Endothelial cell of umbilical vein (primary cell): ENCODE data around the gene SELENOV. TPM values are rescaled to one million over a fixed set of nuclear protein-coding genes. Genes with fewer than 3 reads are reported as not detected.

ENCODE experiments used
- BruUV-seq: library from RNA; stranded (reverse); fragments of 400-500 nt; replicated peaks from 2 replicates; lab custom pipeline; 2021; lab: Mats Ljungman, UMichigan
- CTCF ChIA-PET: fragments of 300-600, 350-600 bp; sonication (Branson Sonifier 250); formaldehyde crosslinking; loops from one replicate; lab custom pipeline; 2021; ENCODE audit warnings: antibody characterized with exemption, inconsistent platforms; lab: Charles Lee
- POLR2A ChIA-PET: fragments of 300-600, 350-600 bp; sonication (Branson Sonifier 250); formaldehyde crosslinking; loops from one replicate; lab custom pipeline; 2021; ENCODE audit warnings: antibody characterized with exemption, inconsistent platforms; lab: Charles Lee
- DNase-seq: peaks from one replicate; pipeline ENCODE4 v3.0.0-alpha.2; 2011; ENCODE audit warnings: low read depth, low spot score
- FAIRE-seq: peaks from 2 replicates; lab custom pipeline; 2011; peaks lifted over from hg19 to GRCh38; lab: Jason Lieb, UNC
- H2AFZ ChIP-seq: 2 replicates; pipeline ENCODE4 v1.6.0; 2012; ENCODE audit warnings: low read depth, low read length, control low read depth, inconsistent platforms
- H3K27ac ChIP-seq: 2 replicates; pipeline ENCODE4 v1.5.1; 2011; ENCODE audit warnings: low read depth, mild to moderate bottlenecking, control low read depth, low read length, moderate library complexity; ENCODE audit not compliant: insufficient read depth
- H3K27me3 ChIP-seq, 2 experiments: 2 replicates each; pipeline versions ENCODE4 v1.6.0 to v1.6.1; 2011; ENCODE audit warnings: low read length in 2 of 2, mixed read lengths in 1 of 2; ENCODE audit not compliant: control insufficient read depth in 2 of 2, insufficient read depth in 2 of 2
- H3K36me3 ChIP-seq, 2 experiments: 2 replicates in 1 of 2; 3 replicates in 1 of 2; pipeline ENCODE4 v1.5.1; 2011; ENCODE audit warnings: low read length in 2 of 2, mild to moderate bottlenecking in 1 of 2, moderate library complexity in 1 of 2; ENCODE audit not compliant: control insufficient read depth in 2 of 2, insufficient read depth in 2 of 2; ENCODE audit errors: extremely low read depth in 1 of 2
- H3K4me1 ChIP-seq: 3 replicates; pipeline ENCODE4 v1.5.1; 2011; ENCODE audit warnings: mild to moderate bottlenecking, low read length; ENCODE audit not compliant: control insufficient read depth, insufficient read depth; ENCODE audit errors: extremely low read depth
- H3K4me2 ChIP-seq: 2 replicates; pipeline ENCODE4 v1.6.1; 2011; ENCODE audit warnings: low read length, control low read depth, mixed read lengths; ENCODE audit not compliant: insufficient read depth
- H3K4me3 ChIP-seq, 3 experiments: fragments of 200-600 bp in 1 of 3; sonication (generic), shearing (Covaris generic) in 1 of 3; replicated peaks in 1 of 3; 2 replicates each; pipeline ENCODE4 v1.5.1; 2011 to 2016; ENCODE audit warnings: control low read depth in 3 of 3, low read length in 3 of 3, mild to moderate bottlenecking in 2 of 3, inconsistent platforms in 1 of 3, low read depth in 1 of 3, moderate library complexity in 1 of 3; ENCODE audit not compliant: insufficient read depth in 1 of 3
- H3K79me2 ChIP-seq: 2 replicates; pipeline ENCODE4 v1.6.0; 2012; ENCODE audit warnings: low read length, inconsistent platforms; ENCODE audit not compliant: control insufficient read depth, insufficient read depth
- H3K9ac ChIP-seq: replicated peaks from 2 replicates; pipeline ENCODE3; 2011; ENCODE audit warnings: low read length, control low read depth; ENCODE audit not compliant: insufficient read depth; ENCODE audit errors: extremely low read depth
- H3K9me1 ChIP-seq: replicated peaks from 3 replicates; pipeline ENCODE4 v1.6.0; 2011; ENCODE audit warnings: mild to moderate bottlenecking, low read length; ENCODE audit not compliant: control insufficient read depth, insufficient read depth; ENCODE audit errors: extremely low read depth
- H3K9me3 ChIP-seq: replicated peaks from 2 replicates; pipeline ENCODE4 v1.5.1; 2012; ENCODE audit warnings: low read length, inconsistent platforms; ENCODE audit not compliant: control insufficient read depth, insufficient read depth
- H4K20me1 ChIP-seq: replicated peaks from 2 replicates; pipeline ENCODE3; 2011; ENCODE audit warnings: mild to moderate bottlenecking, low read length; ENCODE audit not compliant: control insufficient read depth, insufficient read depth; ENCODE audit errors: extremely low read depth
- EZH2 ChIP-seq: IDR thresholded peaks from 2 replicates; pipeline ENCODE4 v1.6.1; 2012; ENCODE audit warnings: borderline replicate concordance, low read depth, mild to moderate bottlenecking, moderate library complexity, low read length, inconsistent platforms; ENCODE audit not compliant: severe bottlenecking
- FOS ChIP-seq: IDR thresholded peaks from 2 replicates; pipeline ENCODE4 v1.6.1; 2011; ENCODE audit warnings: mild to moderate bottlenecking, low read length, moderate library complexity, borderline replicate concordance; ENCODE audit not compliant: insufficient read depth
- GATA2 ChIP-seq: IDR thresholded peaks from 2 replicates; pipeline ENCODE4 v1.7.0; 2011; ENCODE audit warnings: low read depth, mild to moderate bottlenecking, moderate library complexity, mixed read lengths, low read length; ENCODE audit not compliant: insufficient read length, insufficient read depth
- JUN ChIP-seq: IDR thresholded peaks from 2 replicates; pipeline ENCODE4 v1.6.1; 2011; ENCODE audit warnings: borderline replicate concordance, low read depth; ENCODE audit not compliant: insufficient read length, insufficient read depth
- MAX ChIP-seq: IDR thresholded peaks from 2 replicates; pipeline ENCODE4 v1.6.1; 2011; ENCODE audit not compliant: insufficient read depth, insufficient read length
- MYC ChIP-seq: IDR thresholded peaks from one replicate; pipeline ENCODE4 v1.6.1; 2011; ENCODE audit warnings: mild to moderate bottlenecking, low read depth, low read length
- POLR2A ChIP-seq: IDR thresholded peaks from 2 replicates; pipeline ENCODE4 v1.6.1; 2012; ENCODE audit warnings: low read depth, mild to moderate bottlenecking, control low read depth, low read length
- POLR2AphosphoS5 ChIP-seq: IDR thresholded peaks from 2 replicates; pipeline ENCODE4 v1.6.1; 2012; ENCODE audit warnings: low read depth, mild to moderate bottlenecking, control low read depth, low read length, moderate library complexity; ENCODE audit not compliant: insufficient read depth
- dilution Hi-C: fragments of 300-500 bp; cut with MboI; formaldehyde crosslinking; loops from one replicate; pipeline ENCODE4 v1.15.0; 2019; ENCODE audit warnings: low sequenced_read_pairs; ENCODE audit not compliant: extremely low pct_ligation_motif_present
- intact Hi-C: fragments of 100-400 bp; cut with micrococcal nuclease; formaldehyde crosslinking; loops from one replicate; pipeline ENCODE4 v1.10.0; 2022
- polyA plus RNA-seq, 4 experiments: library from polyadenylated mRNA; depleted of rRNA in 3 of 4; stranded (reverse) in 3 of 4; unstranded in 1 of 4; fragments of >200 nt; gene quantifications; 2 replicates each; pipeline versions ENCODE4 v1.2.1 to v1.2.3, GENCODE V29; 2011 to 2012; ENCODE audit warnings: missing spikeins in 1 of 4
- total RNA-seq: library from RNA; stranded (reverse); gene quantifications from 2 replicates; pipeline ENCODE4 v1.2.3, GENCODE V29; 2021
- TF ChIP-seq, protein P1 (sequence below), 2 donors: IDR thresholded peaks; 1 replicate in 1 of 2; 2 replicates in 1 of 2; pipeline ENCODE4 v1.5.1; 2011; ENCODE audit warnings: low read length in 2 of 2, mild to moderate bottlenecking in 2 of 2, moderate library complexity in 2 of 2, control low read depth in 1 of 2, inconsistent platforms in 1 of 2, low read depth in 1 of 2; ENCODE audit not compliant: insufficient read depth in 1 of 2; ENCODE audit errors: extremely low read depth in 1 of 2

SELENOV gene
- total and polyA plus RNA-seq, 2 donors (not counting 3 experiments of a cell fraction or from before 2014, with no cell fraction given), result not detected

DNA sequence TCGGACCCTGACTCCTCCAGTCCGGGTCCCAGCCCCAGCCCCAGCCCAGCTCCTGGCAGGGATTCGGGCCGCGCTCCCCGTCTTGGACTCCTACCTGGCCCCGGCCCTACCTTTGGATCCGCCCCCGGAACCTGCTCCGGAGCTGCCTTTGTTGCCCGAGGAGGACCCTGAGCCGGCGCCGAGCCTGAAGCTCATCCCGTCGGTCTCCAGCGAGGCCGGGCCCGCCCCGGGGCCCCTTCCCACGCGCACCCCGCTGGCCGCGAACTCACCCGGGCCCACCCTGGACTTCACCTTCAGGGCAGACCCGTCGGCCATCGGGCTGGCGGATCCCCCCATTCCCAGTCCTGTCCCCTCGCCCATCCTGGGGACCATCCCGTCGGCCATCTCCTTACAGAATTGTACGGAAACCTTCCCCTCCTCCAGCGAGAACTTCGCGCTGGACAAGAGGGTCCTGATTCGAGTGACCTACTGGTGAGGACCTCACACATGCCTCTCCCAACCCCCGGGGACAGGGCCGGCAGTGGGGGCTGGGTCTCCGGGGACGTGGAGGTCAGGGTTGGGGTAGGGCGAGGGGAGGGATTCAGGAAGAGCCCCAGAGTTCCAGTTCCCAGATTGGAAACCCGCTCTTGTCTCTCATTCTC lies 732 bp downstream of the SELENOV start:
- no TSS peak for BruUV-seq
- ChIA-PET CTCF (interaction anchor here (0.7 to 1.3 kb wide), 3 partner anchors 13 to 27 kb away, joined by 3 read pairs; no protein-coding TSS in a partner anchor), POLR2A (no interaction called here)
- intact Hi-C loops (no loop called here), dilution Hi-C loops (no loop called here)
- Histone ChIP-seq H3K27ac (no peak overlapping the region), H3K79me2 (no peaks in the 10 kb centered on the region), H3K4me2 (no peak overlapping the region), H3K4me1 (no peaks in the 10 kb centered on the region), H3K36me3 (no peaks in the 10 kb centered on the region), H4K20me1 (no peaks in the 10 kb centered on the region), H3K9me1 (no peaks in the 10 kb centered on the region), H3K9ac (no peak overlapping the region), H3K27me3 (peaks cover 42 to 48% of the 10 kb centered on the region in 2 experiments), H3K4me3 (no peak overlapping the region), H3K9me3 (no peaks in the 10 kb centered on the region), H2AFZ (no peak overlapping the region)
- no peak for TF ChIP-seq MAX
- TF ChIP-seq GATA2, result no peak
- no peak for TF ChIP-seq FOS
- no peak for TF ChIP-seq POLR2AphosphoS5
- peak; percentile 65 for TF ChIP-seq EZH2
- TF ChIP-seq JUN, result no peak
- TF ChIP-seq, protein P1, sequence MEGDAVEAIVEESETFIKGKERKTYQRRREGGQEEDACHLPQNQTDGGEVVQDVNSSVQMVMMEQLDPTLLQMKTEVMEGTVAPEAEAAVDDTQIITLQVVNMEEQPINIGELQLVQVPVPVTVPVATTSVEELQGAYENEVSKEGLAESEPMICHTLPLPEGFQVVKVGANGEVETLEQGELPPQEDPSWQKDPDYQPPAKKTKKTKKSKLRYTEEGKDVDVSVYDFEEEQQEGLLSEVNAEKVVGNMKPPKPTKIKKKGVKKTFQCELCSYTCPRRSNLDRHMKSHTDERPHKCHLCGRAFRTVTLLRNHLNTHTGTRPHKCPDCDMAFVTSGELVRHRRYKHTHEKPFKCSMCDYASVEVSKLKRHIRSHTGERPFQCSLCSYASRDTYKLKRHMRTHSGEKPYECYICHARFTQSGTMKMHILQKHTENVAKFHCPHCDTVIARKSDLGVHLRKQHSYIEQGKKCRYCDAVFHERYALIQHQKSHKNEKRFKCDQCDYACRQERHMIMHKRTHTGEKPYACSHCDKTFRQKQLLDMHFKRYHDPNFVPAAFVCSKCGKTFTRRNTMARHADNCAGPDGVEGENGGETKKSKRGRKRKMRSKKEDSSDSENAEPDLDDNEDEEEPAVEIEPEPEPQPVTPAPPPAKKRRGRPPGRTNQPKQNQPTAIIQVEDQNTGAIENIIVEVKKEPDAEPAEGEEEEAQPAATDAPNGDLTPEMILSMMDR (IDR thresholded peaks at IDR 0.05; ENCODE audit: extremely low read depth in 1 of 2, insufficient read depth in 1 of 2, low read depth in 1 of 2, low read length in 2 of 2), result no peak
- no peak for TF ChIP-seq POLR2A
- no peak for TF ChIP-seq MYC
- DNase-seq (no peak), FAIRE-seq (no peak)
